ENCODE results near the gene LRRFIP2.
A peak's percentile ranks its signal among the peaks of the same experiment; 100 is the strongest.
"Not testable (repeated sequence)": the region's sequence is repeated elsewhere in the genome, so short reads cannot be mapped to it uniquely, and the experiment has no call there.

Gene LRRFIP2

GRCh38 chr3:37183375-37183831, 9.0 kb upstream of the LRRFIP2 start:
- FAIRE-seq: no peak

GRCh38 chr3:37182816-37183215, 8.4 kb upstream of the LRRFIP2 start:
- FAIRE-seq: no peak

DNA sequence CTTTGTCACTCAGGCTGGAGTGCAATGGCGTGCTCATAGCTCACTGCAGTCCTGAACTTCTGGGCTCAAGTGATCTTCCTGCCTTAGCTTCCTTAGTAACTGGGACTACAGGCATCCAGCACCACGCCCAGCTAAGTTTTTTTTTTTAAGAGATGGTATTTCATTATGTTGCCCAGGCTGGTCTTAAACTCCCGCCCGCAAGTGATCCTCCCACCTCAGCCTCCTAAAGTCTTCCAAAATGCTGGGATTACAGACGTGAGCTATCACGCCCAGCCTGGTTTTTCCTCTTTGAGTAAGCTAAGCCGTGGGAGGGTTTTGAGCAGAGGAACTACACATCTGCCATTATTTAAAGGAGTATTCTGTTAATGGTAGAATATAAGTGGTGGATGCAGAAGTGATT, 7.4 kb upstream of the LRRFIP2 start:
- FAIRE-seq: no peak

GRCh38 chr3:37179144-37179967, 5.0 kb upstream of the LRRFIP2 start:
- no peak for FAIRE-seq

GRCh38 chr3:37173806-37174205, 576 bp downstream of the LRRFIP2 start:
- peak; percentile 78 for FAIRE-seq

- no peak for FAIRE-seq
Observed at GRCh38 chr3:37171144-37171543, 3.2 kb downstream of the LRRFIP2 start.

- FAIRE-seq: no peak
Observed at GRCh38 chr3:37170513-37170912, 3.9 kb downstream of the LRRFIP2 start.

- peak; percentile 56 for FAIRE-seq
Observed at GRCh38 chr3:37170060-37170459, 4.3 kb downstream of the LRRFIP2 start.

DNA sequence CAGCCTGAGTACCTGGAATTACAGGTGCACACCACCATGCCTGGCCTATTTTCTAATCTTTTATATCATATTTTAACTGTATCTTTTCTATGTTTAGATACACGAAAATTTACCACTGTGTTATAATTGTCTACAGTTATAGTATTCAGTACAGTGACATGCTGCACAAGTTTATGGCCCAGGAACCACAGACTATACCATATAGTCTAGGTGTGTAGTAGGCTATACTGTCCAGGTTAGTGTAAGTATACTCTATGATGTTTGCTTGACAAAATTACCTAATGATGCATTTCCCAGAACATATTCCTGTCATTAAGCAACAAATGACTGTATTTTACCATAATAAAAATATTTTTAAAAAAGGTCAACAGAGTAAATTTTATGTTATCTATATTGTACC, 5.5 kb downstream of the LRRFIP2 start:
- peak; percentile 81 for FAIRE-seq

- no peak for FAIRE-seq
Observed at GRCh38 chr3:37163262-37164015, 10.9 kb downstream of the LRRFIP2 start.

GRCh38 chr3:37162501-37163245, 11.7 kb downstream of the LRRFIP2 start:
- no peak for FAIRE-seq

GRCh38 chr3:37161351-37161750, 13.0 kb downstream of the LRRFIP2 start:
- FAIRE-seq: no peak

- no peak for FAIRE-seq
Observed at GRCh38 chr3:37155782-37156181, 18.6 kb downstream of the LRRFIP2 start.

DNA sequence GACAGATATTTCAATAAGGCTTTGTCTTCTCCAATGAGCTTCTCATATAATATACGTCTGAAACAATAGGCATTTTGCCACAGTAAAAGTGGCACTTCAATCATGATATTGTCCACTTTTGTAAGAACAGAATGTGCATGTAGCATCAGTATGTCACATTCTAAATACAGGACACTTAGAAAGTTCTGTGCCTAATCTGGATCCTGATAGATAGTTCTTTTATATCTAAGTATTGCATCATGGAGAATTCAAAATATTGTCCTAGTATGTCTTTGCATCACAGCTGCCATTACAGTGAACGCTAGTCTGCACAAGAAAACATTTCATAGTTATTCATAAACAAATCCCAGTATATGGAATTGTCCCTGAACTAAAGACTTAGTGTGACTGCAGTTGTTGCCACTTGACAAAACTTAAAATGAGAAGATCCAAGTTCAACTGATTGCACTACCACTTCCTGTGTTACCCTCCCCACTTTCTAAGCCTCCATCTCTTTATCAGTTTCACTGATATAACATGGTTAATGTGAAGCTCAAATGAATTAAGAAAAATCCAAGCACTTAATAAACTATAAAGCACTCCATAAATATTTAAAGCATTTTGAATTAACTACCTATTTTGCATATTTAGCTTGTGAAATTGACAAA, 19.6 kb downstream of the LRRFIP2 start:
- no peak for FAIRE-seq

- peak; percentile 49 for FAIRE-seq
Observed at GRCh38 chr3:37150621-37151020, 23.8 kb downstream of the LRRFIP2 start.

- peak; percentile 47 for FAIRE-seq
Observed at GRCh38 chr3:37149257-37149656, 25.1 kb downstream of the LRRFIP2 start.

GRCh38 chr3:37148208-37148607, 26.2 kb downstream of the LRRFIP2 start:
- no peak for FAIRE-seq

DNA sequence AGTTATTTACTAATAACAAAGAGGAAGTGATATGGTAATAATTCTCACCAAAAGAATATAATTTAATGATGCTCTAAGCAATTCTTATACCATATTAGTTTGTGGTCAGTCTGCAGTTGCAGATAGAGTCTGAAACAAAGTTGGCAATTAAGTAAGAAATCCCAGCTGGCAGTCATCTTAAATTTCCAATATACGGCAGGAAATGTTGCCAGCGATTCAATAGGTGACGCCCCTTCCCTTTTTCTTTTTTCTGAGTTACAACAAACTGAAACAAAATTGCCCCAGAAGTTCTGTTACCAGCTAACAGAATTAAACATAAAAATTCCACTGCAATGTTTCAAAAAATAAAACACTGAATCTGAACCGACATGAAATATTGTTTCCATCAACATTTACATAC, 26.7 kb downstream of the LRRFIP2 start:
- no peak for FAIRE-seq

- FAIRE-seq: not testable (repeated sequence)
Observed at GRCh38 chr3:37146927-37147326, 27.5 kb downstream of the LRRFIP2 start.

GRCh38 chr3:37145611-37146010, 28.8 kb downstream of the LRRFIP2 start:
- FAIRE-seq: no peak

- peak; percentile 54 for FAIRE-seq
Observed at GRCh38 chr3:37144806-37145205, 29.6 kb downstream of the LRRFIP2 start.

- no peak for FAIRE-seq
Observed at GRCh38 chr3:37143821-37144220, 30.6 kb downstream of the LRRFIP2 start.

DNA sequence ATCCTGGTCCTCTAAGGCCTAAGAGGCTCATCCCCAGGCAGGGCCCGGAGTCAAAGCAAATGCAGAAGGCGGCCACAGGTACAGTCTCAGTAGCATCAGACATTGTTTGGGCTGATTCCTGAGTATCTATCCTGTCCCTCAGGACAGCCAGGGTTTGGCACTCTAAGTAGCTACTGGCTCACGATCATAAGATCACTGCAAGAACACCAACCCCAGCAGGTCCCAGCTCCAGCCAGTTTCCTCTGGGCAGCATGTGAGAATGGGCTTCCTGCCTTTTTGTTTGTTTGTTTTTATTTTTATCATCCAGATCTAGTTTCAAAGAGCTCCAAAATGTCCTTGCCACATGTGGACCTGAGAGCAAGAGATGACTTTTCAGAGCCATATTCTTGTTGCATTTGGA, 32.7 kb downstream of the LRRFIP2 start:
- FAIRE-seq: no peak
